Esophagus muscularis mucosa (tissue), 4 donors: Measurements from ENCODE around the gene TRIM40. TPM values are rescaled to one million over a fixed set of nuclear protein-coding genes. Genes with fewer than 3 reads are reported as not detected.
A peak's percentile ranks its signal among the peaks of the same experiment; 100 is the strongest.

ENCODE experiments used
- DNase-seq: peaks from one replicate; pipeline ENCODE4 v3.0.0-alpha.2; 2017; ENCODE audit errors: extremely low spot score
- H3K27ac ChIP-seq, 4 donors: fragments of 200-600 bp; sonication (generic); replicated peaks in 1 of 4; 1 replicate in 3 of 4; 2 replicates in 1 of 4; pipeline ENCODE4 v1.5.1; 2016 to 2019; ENCODE audit warnings: mild to moderate bottlenecking in 1 of 4
- H3K27me3 ChIP-seq, 4 donors: fragments of 200-600 bp; sonication (generic); one replicate each; pipeline versions ENCODE4 v1.5.1 to v1.6.0; 2016 to 2019
- H3K36me3 ChIP-seq, 4 donors: fragments of 200-600 bp; sonication (generic); one replicate each; pipeline ENCODE4 v1.5.1; 2016 to 2019
- H3K4me1 ChIP-seq, 4 donors: fragments of 200-600 bp; sonication (generic); one replicate each; pipeline ENCODE4 v1.5.1; 2016 to 2019
- H3K4me3 ChIP-seq, 4 donors: fragments of 200-600 bp; sonication (generic); 1 replicate in 2 of 4; 2 replicates in 2 of 4; pipeline ENCODE4 v1.5.1; 2016 to 2019; ENCODE audit warnings: mild to moderate bottlenecking in 4 of 4, moderate library complexity in 1 of 4
- H3K9me3 ChIP-seq, 4 donors: fragments of 200-600 bp; sonication (generic); 1 replicate in 3 of 4; 2 replicates in 1 of 4; pipeline ENCODE4 v1.5.1; 2016 to 2019
- CTCF ChIP-seq, 3 experiments: fragments of 200-600 bp in 2 of 3; fragments of 450-650 bp in 1 of 3; sonication (generic) in 2 of 3; IDR thresholded peaks; one replicate each; pipeline ENCODE4 v1.5.1; 2017 to 2019; ENCODE audit warnings: antibody characterized with exemption in 3 of 3, mild to moderate bottlenecking in 2 of 3, moderate library complexity in 1 of 3
- EP300 ChIP-seq: sonication (generic); formaldehyde crosslinking; IDR thresholded peaks from one replicate; pipeline ENCODE4 v1.6.1; 2017; ENCODE audit warnings: antibody characterized with exemption
- POLR2A ChIP-seq: fragments of 450-650 bp; IDR thresholded peaks from one replicate; pipeline ENCODE4 v1.6.1; 2017; ENCODE audit warnings: antibody characterized with exemption, moderate library complexity, mild to moderate bottlenecking, low read depth
- POLR2AphosphoS5 ChIP-seq, 2 donors: sonication (generic); formaldehyde crosslinking; IDR thresholded peaks; one replicate each; pipeline ENCODE4 v1.6.1; 2017; ENCODE audit warnings: antibody characterized with exemption in 2 of 2
- WGBS: methylation state at CpG from one replicate; pipeline ENCODE4 v1.1.5; 2018; 5-methylcytosine and 5-hydroxymethylcytosine counted together
- intact Hi-C: fragments of 100-400 bp; cut with DNase I; formaldehyde crosslinking; loops from one replicate; pipeline ENCODE4 v1.15.1; 2023
- total RNA-seq, 4 donors: library from RNA; depleted of rRNA; stranded (reverse); fragments of >200 nt; gene quantifications; one replicate each; pipeline versions ENCODE4 v1.1.0 to v1.2.1, GENCODE V29; 2016

The TRIM40 gene
- total RNA-seq, 4 donors from 2014 or later: not detected

DNA sequence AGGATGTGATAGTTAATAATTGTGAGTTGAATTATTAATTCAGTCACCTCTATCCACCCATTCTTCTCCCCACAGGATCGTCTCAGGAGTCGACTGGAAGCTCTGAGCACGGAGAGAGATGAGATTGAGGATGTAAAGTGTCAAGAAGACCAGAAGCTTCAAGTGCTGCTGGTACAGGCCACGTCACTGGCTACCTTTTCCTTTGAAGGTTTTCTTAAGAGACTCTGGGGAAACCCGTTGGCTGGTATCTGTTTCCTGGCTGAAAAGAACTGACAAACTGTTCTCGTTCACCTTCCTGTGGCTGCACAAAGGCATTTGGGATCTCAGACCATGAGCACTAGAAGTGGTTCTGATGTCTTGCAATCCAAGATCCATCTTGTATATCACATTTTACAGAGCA lies 31.2 kb downstream of the TRIM40 start:
- Histone ChIP-seq H3K9me3 (no peaks in the 10 kb centered on the region), H3K36me3 (no peaks in the 10 kb centered on the region), H3K27ac (no peak overlapping the region), H3K4me3 (no peak overlapping the region), H3K4me1 (peaks cover 6 to 8% (median 7%) of the 10 kb centered on the region in 4 donors), H3K27me3 (peaks cover 0 to 60% (median 18%) of the 10 kb centered on the region in 4 donors)
- intact Hi-C loops: no loop called here
- 54% methylated on average over 6 of the region's 6 CpGs for WGBS
- DNase-seq: peak; percentile 37
- no peak for TF ChIP-seq CTCF (IDR thresholded peaks at IDR 0.05)
- no peak for TF ChIP-seq EP300
- no peak for TF ChIP-seq POLR2A
- no peak for TF ChIP-seq POLR2AphosphoS5 (IDR thresholded peaks at IDR 0.05)

DNA sequence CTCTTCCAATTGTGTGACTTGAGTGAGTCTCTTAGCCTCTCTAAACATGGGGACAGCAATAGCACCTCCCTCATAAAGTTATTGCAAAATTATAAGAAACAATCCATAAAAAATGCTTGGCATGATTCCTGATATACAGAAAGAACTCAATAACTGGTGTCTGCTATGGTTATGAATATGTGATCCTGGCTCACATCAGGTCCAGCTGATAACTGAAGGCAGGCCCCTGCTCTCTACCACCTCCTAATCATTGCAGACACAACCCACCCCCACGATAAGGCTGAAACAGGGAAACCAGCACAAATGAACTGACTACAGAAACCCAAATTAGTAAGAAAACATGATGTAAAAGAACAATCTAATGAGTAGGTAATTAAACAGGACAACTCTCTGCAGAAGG lies 32.8 kb downstream of the TRIM40 start:
- TF ChIP-seq POLR2A (no peak), CTCF (IDR thresholded peaks at IDR 0.05) (no peak), POLR2AphosphoS5 (IDR thresholded peaks at IDR 0.05) (no peak), EP300 (no peak)
- H3K9me3 ChIP-seq: no peaks in the 10 kb centered on the region
- H3K27ac ChIP-seq: no peak overlapping the region
- H3K36me3 ChIP-seq: no peaks in the 10 kb centered on the region
- intact Hi-C loops: no loop called here
- H3K4me1 ChIP-seq: peaks cover 7 to 11% (median 10%) of the 10 kb centered on the region in 4 donors
- H3K4me3 ChIP-seq: no peak overlapping the region
- H3K27me3 ChIP-seq: peaks cover 0 to 69% (median 25%) of the 10 kb centered on the region in 4 donors
- no peak for DNase-seq
- whole genome bisulfite sequencing: 74% methylated on average over 1 of the region's 1 CpG

GRCh38 chr6:30169658-30170614 lies 34.0 kb downstream of the TRIM40 start:
- H3K4me1 ChIP-seq: peaks cover 7 to 11% (median 10%) of the 10 kb centered on the region in 4 donors
- peaks cover 0 to 73% (median 25%) of the 10 kb centered on the region in 4 donors for H3K27me3 ChIP-seq
- H3K36me3 ChIP-seq: no peaks in the 10 kb centered on the region
- peak; percentile 57 for DNase-seq
- no peak overlapping the region for H3K27ac ChIP-seq
- intact Hi-C loops: no loop called here
- TF ChIP-seq CTCF (IDR thresholded peaks at IDR 0.05) (peak; percentile 44 to 73 (median 48)), POLR2AphosphoS5 (IDR thresholded peaks at IDR 0.05) (no peak)
- no peak overlapping the region for H3K4me3 ChIP-seq
- H3K9me3 ChIP-seq: no peaks in the 10 kb centered on the region
- 27% methylated on average over 7 of the region's 7 CpGs for WGBS

GRCh38 chr6:30171677-30172471 lies 35.9 kb downstream of the TRIM40 start:
- peaks cover 0 to 90% (median 25%) of the 10 kb centered on the region in 4 donors for H3K27me3 ChIP-seq
- DNase-seq: peak; percentile 82

More at GRCh38 chr6:30171677-30172471, 35.9 kb downstream of the TRIM40 start:
- Histone ChIP-seq H3K27ac (no peak overlapping the region), H3K36me3 (no peaks in the 10 kb centered on the region), H3K4me3 (peak overlapping the region; percentile 4 to 36 (median 13)), H3K4me1 (peaks cover 7 to 11% (median 10%) of the 10 kb centered on the region in 4 donors), H3K9me3 (no peaks in the 10 kb centered on the region)
- 3% methylated on average over 31 of the region's 62 CpGs for WGBS
- TF ChIP-seq POLR2AphosphoS5 (IDR thresholded peaks at IDR 0.05) (no peak), CTCF (IDR thresholded peaks at IDR 0.05) (no peak), POLR2A (no peak), EP300 (no peak)
- intact Hi-C loops: no loop called here
